Ishikawa (cell line): Measurements from ENCODE around the gene PLA2G6.

ENCODE experiments used
- CEBPB ChIP-seq: IDR thresholded peaks from 2 replicates; pipeline ENCODE4 v1.6.1; 2012
- CREB1 ChIP-seq: IDR thresholded peaks from 2 replicates; pipeline ENCODE4 v1.6.1; 2012; ENCODE audit warnings: low read depth
- EGR1 ChIP-seq: IDR thresholded peaks from 2 replicates; pipeline ENCODE4 v1.6.1; 2012
- EP300 ChIP-seq: IDR thresholded peaks from 2 replicates; pipeline ENCODE4 v1.6.1; 2012; ENCODE audit warnings: borderline replicate concordance
- FOXM1 ChIP-seq: IDR thresholded peaks from 2 replicates; pipeline ENCODE4 v1.6.1; 2012; ENCODE audit warnings: low read depth, borderline replicate concordance
- NFIC ChIP-seq: IDR thresholded peaks from 2 replicates; pipeline ENCODE4 v1.6.1; 2012
- RAD21 ChIP-seq: IDR thresholded peaks from 2 replicates; pipeline ENCODE4 v1.6.1; 2012; ENCODE audit warnings: low read depth
- TAF1 ChIP-seq: IDR thresholded peaks from 2 replicates; pipeline ENCODE4 v1.6.1; 2012; ENCODE audit warnings: low read depth, mild to moderate bottlenecking
- TCF12 ChIP-seq: IDR thresholded peaks from 2 replicates; pipeline ENCODE4 v1.6.1; 2012; ENCODE audit warnings: low read depth
- TEAD4 ChIP-seq: IDR thresholded peaks from 2 replicates; pipeline ENCODE4 v1.6.1; 2012
- USF1 ChIP-seq: IDR thresholded peaks from 2 replicates; pipeline ENCODE4 v1.6.1; 2012
- YY1 ChIP-seq: IDR thresholded peaks from 2 replicates; pipeline ENCODE4 v1.6.1; 2012; ENCODE audit warnings: low read depth
- ZBTB7A ChIP-seq: IDR thresholded peaks from 2 replicates; pipeline ENCODE4 v1.6.1; 2012; ENCODE audit warnings: low read depth
- TF ChIP-seq, protein P1 (sequence below): IDR thresholded peaks from 2 replicates; pipeline ENCODE4 v1.6.1; 2012; ENCODE audit warnings: low read depth, mild to moderate bottlenecking
- TF ChIP-seq, protein P2 (sequence below): IDR thresholded peaks from 2 replicates; pipeline ENCODE4 v1.6.1; 2012

PLA2G6 gene

GRCh38 chr22:38148245-38148644 is 33.4 kb downstream of the PLA2G6 start:
- TF ChIP-seq RAD21 (no peak), CEBPB (no peak), ZBTB7A (no peak), TCF12 (no peak), FOXM1 (no peak), TAF1 (no peak), TEAD4 (no peak)
- TF ChIP-seq, protein P1, sequence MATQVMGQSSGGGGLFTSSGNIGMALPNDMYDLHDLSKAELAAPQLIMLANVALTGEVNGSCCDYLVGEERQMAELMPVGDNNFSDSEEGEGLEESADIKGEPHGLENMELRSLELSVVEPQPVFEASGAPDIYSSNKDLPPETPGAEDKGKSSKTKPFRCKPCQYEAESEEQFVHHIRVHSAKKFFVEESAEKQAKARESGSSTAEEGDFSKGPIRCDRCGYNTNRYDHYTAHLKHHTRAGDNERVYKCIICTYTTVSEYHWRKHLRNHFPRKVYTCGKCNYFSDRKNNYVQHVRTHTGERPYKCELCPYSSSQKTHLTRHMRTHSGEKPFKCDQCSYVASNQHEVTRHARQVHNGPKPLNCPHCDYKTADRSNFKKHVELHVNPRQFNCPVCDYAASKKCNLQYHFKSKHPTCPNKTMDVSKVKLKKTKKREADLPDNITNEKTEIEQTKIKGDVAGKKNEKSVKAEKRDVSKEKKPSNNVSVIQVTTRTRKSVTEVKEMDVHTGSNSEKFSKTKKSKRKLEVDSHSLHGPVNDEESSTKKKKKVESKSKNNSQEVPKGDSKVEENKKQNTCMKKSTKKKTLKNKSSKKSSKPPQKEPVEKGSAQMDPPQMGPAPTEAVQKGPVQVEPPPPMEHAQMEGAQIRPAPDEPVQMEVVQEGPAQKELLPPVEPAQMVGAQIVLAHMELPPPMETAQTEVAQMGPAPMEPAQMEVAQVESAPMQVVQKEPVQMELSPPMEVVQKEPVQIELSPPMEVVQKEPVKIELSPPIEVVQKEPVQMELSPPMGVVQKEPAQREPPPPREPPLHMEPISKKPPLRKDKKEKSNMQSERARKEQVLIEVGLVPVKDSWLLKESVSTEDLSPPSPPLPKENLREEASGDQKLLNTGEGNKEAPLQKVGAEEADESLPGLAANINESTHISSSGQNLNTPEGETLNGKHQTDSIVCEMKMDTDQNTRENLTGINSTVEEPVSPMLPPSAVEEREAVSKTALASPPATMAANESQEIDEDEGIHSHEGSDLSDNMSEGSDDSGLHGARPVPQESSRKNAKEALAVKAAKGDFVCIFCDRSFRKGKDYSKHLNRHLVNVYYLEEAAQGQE, result no peak
- TF ChIP-seq, protein P2, sequence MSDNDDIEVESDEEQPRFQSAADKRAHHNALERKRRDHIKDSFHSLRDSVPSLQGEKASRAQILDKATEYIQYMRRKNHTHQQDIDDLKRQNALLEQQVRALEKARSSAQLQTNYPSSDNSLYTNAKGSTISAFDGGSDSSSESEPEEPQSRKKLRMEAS, result no peak

DNA sequence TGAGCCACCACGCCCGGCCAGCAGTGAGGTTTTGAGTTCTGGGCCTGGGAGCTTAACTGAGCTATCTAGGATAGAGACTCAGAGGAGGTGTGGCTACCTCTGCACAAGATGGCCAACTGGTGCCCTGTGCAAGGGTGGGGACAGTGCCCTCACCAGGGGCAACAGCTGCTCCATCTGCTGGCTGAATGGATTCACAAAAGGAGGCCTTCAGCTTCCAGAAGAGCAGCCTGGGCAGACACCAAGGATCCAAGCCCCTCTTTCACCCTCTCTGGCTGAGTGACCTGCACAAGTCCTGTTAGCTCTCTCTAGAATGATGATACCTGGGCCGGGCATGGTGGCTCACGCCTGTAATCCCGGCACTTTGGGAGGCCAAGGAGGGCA is 37.6 kb downstream of the PLA2G6 start:
- TF ChIP-seq YY1, result 0 out of 2 replicates have a peak, but pooled peaks have one; percentile 27
- peak; percentile 38 for TF ChIP-seq RAD21
- TF ChIP-seq TCF12, result no peak

GRCh38 chr22:38142606-38143005 is 39.0 kb downstream of the PLA2G6 start:
- TF ChIP-seq FOXM1 (no peak), ZBTB7A (no peak), YY1 (no peak), TEAD4 (no peak), CREB1 (no peak), RAD21 (no peak), EP300 (no peak), TCF12 (no peak)
- TF ChIP-seq, protein P1, result no peak

DNA sequence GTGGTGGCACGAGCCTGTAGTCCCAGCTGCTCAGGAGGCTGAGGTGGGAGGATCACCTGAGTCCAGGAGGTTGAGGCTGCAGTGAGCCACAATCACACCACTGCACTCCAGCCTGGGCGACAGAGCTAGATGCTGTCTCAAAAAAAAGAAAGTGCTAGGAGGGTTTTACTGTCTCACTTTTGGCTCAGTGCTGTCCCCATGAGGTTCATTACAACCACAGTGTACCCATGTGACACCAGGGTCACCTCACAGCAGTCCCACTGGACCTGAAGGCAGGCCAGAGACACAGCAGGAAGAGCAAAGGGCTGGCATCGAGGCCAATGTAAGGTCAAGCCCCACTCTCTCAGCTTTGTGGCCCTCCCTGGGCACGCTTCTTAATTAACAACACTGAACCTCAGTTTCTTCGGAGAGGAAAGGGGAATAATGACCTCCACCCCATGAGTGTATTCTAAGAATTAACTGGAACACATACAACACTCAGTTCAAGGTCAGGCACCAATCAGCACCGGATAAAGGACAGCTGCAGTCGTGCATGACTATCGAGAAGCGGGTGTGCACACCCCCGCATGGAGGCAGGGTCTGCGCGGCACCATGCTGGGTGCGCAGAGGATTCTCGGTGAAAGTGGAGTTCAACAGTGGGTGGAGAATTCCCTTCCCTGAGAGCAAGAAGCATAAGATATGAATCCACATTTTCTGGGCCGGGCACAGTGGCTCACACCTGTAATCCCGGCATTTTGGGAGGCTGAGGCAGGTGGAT is 40.2 kb downstream of the PLA2G6 start:
- TF ChIP-seq, protein P1, result no peak
- TF ChIP-seq EP300, result no peak
- no peak for TF ChIP-seq TCF12
- no peak for TF ChIP-seq YY1
- no peak for TF ChIP-seq TEAD4
- TF ChIP-seq FOXM1, result no peak
- no peak for TF ChIP-seq EGR1
- TF ChIP-seq ZBTB7A, result no peak
- no peak for TF ChIP-seq RAD21
- no peak for TF ChIP-seq CEBPB

GRCh38 chr22:38139901-38140300 is 41.7 kb downstream of the PLA2G6 start:
- TF ChIP-seq CEBPB (no peak), ZBTB7A (no peak), EGR1 (no peak), USF1 (no peak), TCF12 (no peak), YY1 (no peak), TAF1 (no peak), NFIC (no peak), FOXM1 (no peak), CREB1 (no peak), EP300 (no peak), TEAD4 (no peak), RAD21 (no peak)
- TF ChIP-seq, protein P1, result no peak
- TF ChIP-seq, protein P2, result no peak
